Hepatocyte (in vitro differentiated cells): ENCODE measurements around the gene FRMD4B.

Source experiments
- CTCF ChIP-seq: fragments of 200-600 bp; sonication (generic); IDR thresholded peaks from 2 replicates; pipeline ENCODE4 v1.5.1; 2016; ENCODE audit warnings: antibody characterized with exemption, mild to moderate bottlenecking; ENCODE audit not compliant: poor library complexity
- EZH2 ChIP-seq: fragments of 200-600 bp; sonication (generic); IDR thresholded peaks from 2 replicates; pipeline ENCODE4 v1.6.1; 2016; ENCODE audit warnings: antibody characterized with exemption, mild to moderate bottlenecking, borderline replicate concordance

GRCh38 chr3:69296995-69297394 lies 88.9 kb downstream of the FRMD4B start:
- TF ChIP-seq CTCF: no peak
- no peak for TF ChIP-seq EZH2
